Mesothelial cell of epicardium (in vitro differentiated cells): ENCODE data around the gene COX7A2L. TPM values are rescaled to one million over a fixed set of nuclear protein-coding genes. Genes with fewer than 3 reads are reported as not detected.
"Not testable (repeated sequence)": the region's sequence is repeated elsewhere in the genome, so short reads cannot be mapped to it uniquely, and the experiment has no call there.

ENCODE experiments used
- DNase-seq, 2 experiments: peaks; one replicate each; pipeline ENCODE4 v3.0.0; 2021; ENCODE audit warnings: low spot score in 2 of 2; ENCODE audit not compliant: unreplicated experiment in 2 of 2
- H3K27ac Mint-ChIP-seq: 2 replicates; pipeline ENCODE4 v1.8.0; 2021; ENCODE audit warnings: mixed read lengths
- H3K27me3 Mint-ChIP-seq: 2 replicates; pipeline ENCODE4 v1.8.0; 2021; ENCODE audit warnings: low read depth, mixed read lengths
- H3K36me3 Mint-ChIP-seq: 2 replicates; pipeline ENCODE4 v1.8.0; 2021; ENCODE audit warnings: mixed read lengths
- H3K4me1 Mint-ChIP-seq: 2 replicates; pipeline ENCODE4 v1.8.0; 2021; ENCODE audit warnings: mixed read lengths
- H3K4me3 Mint-ChIP-seq: 2 replicates; pipeline ENCODE4 v1.8.0; 2021; ENCODE audit warnings: mild to moderate bottlenecking, moderate library complexity, mixed read lengths
- H3K9me3 Mint-ChIP-seq: 2 replicates; pipeline ENCODE4 v1.8.0; 2021; ENCODE audit warnings: mixed read lengths
- total RNA-seq: library from RNA; stranded (reverse); gene quantifications from 3 replicates; pipeline ENCODE4 v1.2.1, GENCODE V29; 2021
- TF ChIP-seq, protein P1 (sequence below): fragments of 200-600 bp; sonication (generic); IDR thresholded peaks from one replicate; pipeline ENCODE4 v1.5.0; 2021; ENCODE audit warnings: antibody characterized with exemption; ENCODE audit not compliant: unreplicated experiment

The COX7A2L gene, protein sequence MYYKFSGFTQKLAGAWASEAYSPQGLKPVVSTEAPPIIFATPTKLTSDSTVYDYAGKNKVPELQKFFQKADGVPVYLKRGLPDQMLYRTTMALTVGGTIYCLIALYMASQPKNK
- total RNA-seq, result 82.5 to 85.1 TPM (median 83.0 TPM) in 3 replicates

DNA sequence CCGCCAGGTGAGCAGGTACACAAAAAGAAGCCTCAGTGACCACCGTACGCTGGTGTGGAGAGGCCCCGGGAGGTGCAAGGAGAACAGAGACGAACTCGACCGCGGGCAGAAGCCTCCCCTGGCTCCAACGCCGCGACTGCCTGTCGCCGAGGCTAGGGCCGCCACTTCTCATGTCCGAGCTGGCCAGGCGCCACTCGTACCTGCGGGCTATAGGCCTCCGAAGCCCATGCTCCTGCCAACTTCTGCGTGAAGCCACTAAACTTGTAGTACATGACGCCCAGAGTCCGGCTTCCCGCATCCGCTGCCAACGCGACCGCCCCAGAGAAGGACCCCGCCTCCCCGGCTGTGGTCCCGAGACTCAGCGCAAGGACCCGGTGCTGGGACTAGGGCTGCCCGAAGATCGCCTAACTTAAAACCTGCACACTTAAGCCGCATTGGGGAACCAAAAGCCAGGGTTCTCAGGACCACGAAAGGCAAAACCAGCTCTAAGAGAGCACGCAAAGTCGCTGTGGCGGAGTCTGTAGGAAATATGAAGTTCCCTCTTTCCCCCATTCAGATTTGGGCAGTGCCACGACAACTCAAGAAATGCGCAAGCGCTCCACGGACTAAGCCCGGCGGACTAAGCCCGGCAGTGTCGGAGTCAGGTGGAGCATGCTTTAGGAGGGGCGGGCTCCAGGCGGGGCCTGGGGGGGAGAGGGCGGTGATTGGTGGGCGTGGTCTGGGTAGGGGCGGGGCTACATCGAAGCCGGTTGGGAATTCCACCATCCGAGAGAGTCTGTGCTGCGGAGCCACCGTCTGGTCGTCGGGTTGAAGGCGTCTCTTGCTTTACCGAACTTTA is at the start of gene COX7A2L:
Gene COX7A2L (minus strand): TSS at position 328 of the 838 bp plus-strand sequence. CDS start 56 bp downstream, at position 272.
- Mint-ChIP-seq H3K4me3 (peak within 1 kb of the TSS; percentile 94), H3K27ac (peak within 1 kb of the TSS; percentile 99), H3K27me3 (no peaks in the 10 kb centered on the region), H3K9me3 (no peaks in the 10 kb centered on the region), H3K4me1 (peaks cover 28% of the 10 kb centered on the region), H3K36me3 (no peaks in the 10 kb centered on the region)
- DNase-seq, result peak; percentile 95 to 98
- TF ChIP-seq, protein P1, sequence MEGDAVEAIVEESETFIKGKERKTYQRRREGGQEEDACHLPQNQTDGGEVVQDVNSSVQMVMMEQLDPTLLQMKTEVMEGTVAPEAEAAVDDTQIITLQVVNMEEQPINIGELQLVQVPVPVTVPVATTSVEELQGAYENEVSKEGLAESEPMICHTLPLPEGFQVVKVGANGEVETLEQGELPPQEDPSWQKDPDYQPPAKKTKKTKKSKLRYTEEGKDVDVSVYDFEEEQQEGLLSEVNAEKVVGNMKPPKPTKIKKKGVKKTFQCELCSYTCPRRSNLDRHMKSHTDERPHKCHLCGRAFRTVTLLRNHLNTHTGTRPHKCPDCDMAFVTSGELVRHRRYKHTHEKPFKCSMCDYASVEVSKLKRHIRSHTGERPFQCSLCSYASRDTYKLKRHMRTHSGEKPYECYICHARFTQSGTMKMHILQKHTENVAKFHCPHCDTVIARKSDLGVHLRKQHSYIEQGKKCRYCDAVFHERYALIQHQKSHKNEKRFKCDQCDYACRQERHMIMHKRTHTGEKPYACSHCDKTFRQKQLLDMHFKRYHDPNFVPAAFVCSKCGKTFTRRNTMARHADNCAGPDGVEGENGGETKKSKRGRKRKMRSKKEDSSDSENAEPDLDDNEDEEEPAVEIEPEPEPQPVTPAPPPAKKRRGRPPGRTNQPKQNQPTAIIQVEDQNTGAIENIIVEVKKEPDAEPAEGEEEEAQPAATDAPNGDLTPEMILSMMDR, result no peak

DNA sequence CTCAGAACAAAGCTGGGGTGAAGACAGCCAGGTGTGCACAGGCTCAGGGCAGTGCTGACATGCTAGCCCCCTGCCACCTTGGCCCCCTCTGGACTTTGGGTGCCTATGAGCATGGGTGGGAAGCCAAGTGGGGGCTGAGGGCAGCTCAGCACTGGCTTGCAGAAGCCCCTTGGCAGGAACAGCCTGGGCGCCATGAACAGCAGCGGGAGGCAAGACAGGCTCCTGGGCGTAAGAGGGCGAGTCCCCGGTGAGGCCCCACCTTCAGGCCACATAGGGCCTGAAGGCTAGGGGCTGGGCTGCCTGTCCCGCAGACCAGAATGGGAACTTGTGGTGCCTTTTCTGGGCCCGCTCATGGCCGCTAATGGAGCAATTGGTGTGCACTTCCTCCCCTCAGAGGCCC is 47.0 kb upstream of the COX7A2L start:
- Mint-ChIP-seq H3K36me3 (no peaks in the 10 kb centered on the region), H3K9me3 (no peaks in the 10 kb centered on the region), H3K27ac (no peak overlapping the region), H3K4me3 (no peak overlapping the region), H3K27me3 (no peaks in the 10 kb centered on the region), H3K4me1 (no peaks in the 10 kb centered on the region)
- TF ChIP-seq, protein P1, result no peak
- no peak for DNase-seq

DNA sequence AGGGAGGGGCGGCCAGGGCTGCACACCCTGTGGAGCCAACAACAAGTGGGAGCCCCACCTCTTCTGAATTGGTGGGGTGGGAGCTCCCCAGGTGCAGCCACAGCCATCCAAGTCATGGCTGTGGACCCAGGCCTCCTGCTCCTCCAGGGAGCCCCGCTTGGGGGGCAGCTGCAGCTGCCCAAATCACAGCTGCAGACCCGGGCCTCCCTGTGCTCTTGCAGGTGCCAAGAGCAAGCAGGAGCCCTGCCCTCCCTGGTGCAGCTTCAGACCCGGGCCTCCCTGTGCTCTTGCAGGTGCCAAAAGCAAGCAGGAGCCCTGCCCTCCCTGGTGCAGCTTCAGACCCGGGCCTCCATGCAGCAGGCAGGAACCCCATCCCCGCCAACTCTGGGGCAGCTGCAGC is 46.5 kb upstream of the COX7A2L start:
- Mint-ChIP-seq H3K27ac (no peak overlapping the region), H3K9me3 (no peaks in the 10 kb centered on the region), H3K4me1 (no peaks in the 10 kb centered on the region), H3K27me3 (no peaks in the 10 kb centered on the region), H3K36me3 (no peaks in the 10 kb centered on the region), H3K4me3 (no peak overlapping the region)
- DNase-seq, result no peak
- TF ChIP-seq, protein P1, result no peak

DNA sequence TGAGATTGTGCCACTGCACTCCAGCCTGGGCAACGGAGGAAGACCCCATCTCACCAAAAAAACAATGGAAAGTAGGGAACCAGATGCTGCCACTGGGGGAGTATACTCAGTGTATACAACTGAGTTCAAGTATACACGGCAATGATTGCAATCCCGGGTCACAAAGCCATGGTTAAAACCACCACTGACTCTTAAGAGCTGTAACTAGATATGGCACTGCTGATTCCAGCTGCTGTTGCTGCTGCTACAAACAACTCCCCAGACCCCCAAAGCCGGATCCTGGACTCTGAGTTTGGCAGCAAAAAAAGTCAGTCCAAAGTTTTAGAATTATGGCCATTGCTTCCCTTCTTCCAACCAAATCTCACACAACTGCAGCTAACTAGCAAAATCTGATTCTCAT is 43.7 kb upstream of the COX7A2L start:
- peaks cover 2% of the 10 kb centered on the region for H3K27me3 Mint-ChIP-seq
- H3K36me3 Mint-ChIP-seq, result no peaks in the 10 kb centered on the region
- no peak overlapping the region for H3K27ac Mint-ChIP-seq
- TF ChIP-seq, protein P1, result no peak
- no peak overlapping the region for H3K4me3 Mint-ChIP-seq
- H3K9me3 Mint-ChIP-seq, result no peaks in the 10 kb centered on the region
- DNase-seq, result no peak
- no peaks in the 10 kb centered on the region for H3K4me1 Mint-ChIP-seq

DNA sequence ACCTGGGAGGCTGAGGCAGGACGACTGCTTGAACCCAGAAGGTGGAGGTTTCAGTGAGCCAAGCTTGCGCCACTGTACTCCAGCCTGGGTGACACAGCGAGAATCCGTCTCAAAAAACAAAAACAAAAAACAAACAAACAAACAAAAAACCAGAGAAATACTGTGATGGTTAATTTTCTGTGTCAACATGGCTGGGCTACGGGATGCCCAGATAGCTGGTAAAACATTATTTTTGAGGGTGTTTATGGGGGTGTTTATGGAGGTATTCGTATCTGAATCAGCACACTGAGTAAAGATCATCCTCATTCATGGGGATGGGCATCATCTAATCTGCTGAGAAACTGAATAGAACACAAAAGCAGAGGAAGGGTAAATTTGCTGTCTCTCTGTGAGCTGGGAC is 40.8 kb upstream of the COX7A2L start:
- Mint-ChIP-seq H3K27ac (no peak overlapping the region), H3K9me3 (no peaks in the 10 kb centered on the region), H3K4me3 (no peak overlapping the region), H3K36me3 (no peaks in the 10 kb centered on the region), H3K27me3 (peaks cover 3% of the 10 kb centered on the region), H3K4me1 (no peaks in the 10 kb centered on the region)
- TF ChIP-seq, protein P1, result no peak
- no peak for DNase-seq

DNA sequence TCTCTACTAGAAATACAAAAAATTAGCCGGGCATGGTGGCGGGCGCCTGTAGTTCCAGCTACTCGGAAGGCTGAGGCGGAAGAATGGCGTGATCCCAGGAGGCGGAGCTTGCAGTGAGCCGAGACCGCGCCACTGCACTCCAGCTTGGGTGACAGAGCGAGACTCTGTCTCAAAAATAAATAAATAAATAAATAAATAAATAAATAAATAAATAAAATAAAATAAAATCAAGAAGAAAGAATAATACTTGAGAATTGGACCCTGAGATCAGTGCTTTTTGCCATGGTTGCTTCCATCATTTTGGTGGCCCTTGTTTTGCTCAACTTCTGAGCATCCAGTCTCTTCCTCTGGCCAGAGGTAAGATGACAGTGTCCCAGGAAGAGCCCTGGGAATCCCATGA is 37.0 kb upstream of the COX7A2L start:
- not testable (repeated sequence) for H3K27me3 Mint-ChIP-seq, DNase-seq, H3K4me1 Mint-ChIP-seq, H3K4me3 Mint-ChIP-seq, H3K27ac Mint-ChIP-seq, H3K36me3 Mint-ChIP-seq, H3K9me3 Mint-ChIP-seq

DNA sequence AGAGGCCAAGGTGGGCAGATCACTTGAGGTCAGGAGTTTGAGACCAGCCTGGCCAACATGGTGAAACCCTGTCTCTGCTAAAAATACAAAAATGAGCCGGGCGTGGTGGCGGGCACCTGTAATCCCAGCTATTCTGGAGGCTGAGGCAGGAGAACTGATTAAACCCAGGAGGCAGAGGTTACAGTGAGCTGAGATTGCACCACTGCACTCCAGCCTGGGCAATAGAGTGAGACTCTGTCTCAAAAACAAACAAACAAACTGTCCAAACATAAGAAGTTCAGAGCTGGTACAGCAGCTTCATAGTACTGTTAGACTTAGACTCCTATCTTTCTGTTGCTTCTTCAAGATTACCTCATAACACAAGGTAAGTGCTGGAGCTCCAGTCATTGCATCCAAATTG is 32.3 kb upstream of the COX7A2L start:
- H3K4me1 Mint-ChIP-seq, H3K9me3 Mint-ChIP-seq, H3K36me3 Mint-ChIP-seq, H3K27me3 Mint-ChIP-seq, H3K4me3 Mint-ChIP-seq, H3K27ac Mint-ChIP-seq, DNase-seq: not testable (repeated sequence)
